ENCODE data around the gene GDE1. TPM values are rescaled to one million over a fixed set of nuclear protein-coding genes. Genes with fewer than 3 reads are reported as not detected.
"Not testable (repeated sequence)": the region's sequence is repeated elsewhere in the genome, so short reads cannot be mapped to it uniquely, and the experiment has no call there.

GDE1 gene
- total RNA-seq, 3 donors from 2014 or later, result 49.2 to 70.4 (median 56.7) TPM

GRCh38 chr16:19549673-19550072 is 27.8 kb upstream of the GDE1 start:
- H3K4me3 ChIP-seq, result no peak overlapping the region
- H3K9me3 ChIP-seq, result no peaks in the 10 kb centered on the region
- H3K36me3 ChIP-seq, result peaks cover 8% of the 10 kb centered on the region
- TF ChIP-seq POLR2A (IDR thresholded peaks at IDR 0.05) (no peak), POLR2AphosphoS5 (IDR thresholded peaks at IDR 0.05) (no peak), CTCF (IDR thresholded peaks at IDR 0.05) (no peak)
- intact Hi-C loops (cut with DNase I; ENCODE audit: low total_unique reads), result no loop called here
- H3K4me1 ChIP-seq, result no peaks in the 10 kb centered on the region
- DNase-seq (ENCODE audit: low spot score in 2 of 2), result no peak
- H3K27ac ChIP-seq, result no peak overlapping the region
- no peaks in the 10 kb centered on the region for H3K27me3 ChIP-seq

DNA sequence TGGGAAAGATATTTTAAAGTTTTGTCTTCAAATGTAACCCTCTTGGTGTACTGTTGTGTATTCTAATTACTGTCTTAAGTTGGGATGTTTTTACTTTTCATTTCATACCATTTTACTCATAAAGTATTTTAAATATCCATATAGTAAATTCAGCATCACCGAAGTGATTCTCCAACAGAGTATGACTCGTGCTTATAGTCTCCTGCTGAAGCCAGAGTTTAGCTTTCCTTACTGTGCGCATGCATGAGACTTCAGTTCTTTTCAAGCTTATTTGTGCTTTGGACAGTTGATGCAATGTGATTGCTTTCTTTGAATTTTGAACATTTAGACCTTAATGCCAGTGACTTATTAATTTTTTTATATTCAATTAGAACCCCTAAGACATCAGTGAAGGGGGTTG is 26.2 kb upstream of the GDE1 start:
- no peak for TF ChIP-seq POLR2A (IDR thresholded peaks at IDR 0.05)
- no peak for TF ChIP-seq POLR2AphosphoS5 (IDR thresholded peaks at IDR 0.05)
- TF ChIP-seq CTCF (IDR thresholded peaks at IDR 0.05), result no peak
- Histone ChIP-seq H3K4me3 (no peak overlapping the region), H3K27me3 (no peaks in the 10 kb centered on the region), H3K36me3 (peaks cover 8% of the 10 kb centered on the region), H3K9me3 (no peaks in the 10 kb centered on the region), H3K4me1 (no peaks in the 10 kb centered on the region), H3K27ac (no peak overlapping the region)
- no peak for DNase-seq (ENCODE audit: low spot score in 2 of 2)
- intact Hi-C loops (cut with DNase I; ENCODE audit: low total_unique reads), result no loop called here

- H3K27ac ChIP-seq; DNase-seq (ENCODE audit: low spot score in 2 of 2); H3K4me3 ChIP-seq; H3K27me3 ChIP-seq; H3K36me3 ChIP-seq; H3K4me1 ChIP-seq; H3K9me3 ChIP-seq; intact Hi-C loops (cut with DNase I; ENCODE audit: low total_unique reads): not testable (repeated sequence)
Observed at GRCh38 chr16:19543278-19543996, 21.5 kb upstream of the GDE1 start.

GRCh38 chr16:19542138-19542821 is 20.4 kb upstream of the GDE1 start:
- Histone ChIP-seq H3K36me3 (peaks cover 8% of the 10 kb centered on the region), H3K9me3 (no peaks in the 10 kb centered on the region), H3K27me3 (no peaks in the 10 kb centered on the region), H3K4me1 (no peaks in the 10 kb centered on the region), H3K4me3 (no peak overlapping the region), H3K27ac (no peak overlapping the region)
- DNase-seq (ENCODE audit: low spot score in 2 of 2), result no peak
- intact Hi-C loops (cut with DNase I; ENCODE audit: low total_unique reads), result no loop called here
- TF ChIP-seq CTCF (IDR thresholded peaks at IDR 0.05) (no peak), POLR2AphosphoS5 (IDR thresholded peaks at IDR 0.05) (no peak), POLR2A (IDR thresholded peaks at IDR 0.05) (no peak)

DNA sequence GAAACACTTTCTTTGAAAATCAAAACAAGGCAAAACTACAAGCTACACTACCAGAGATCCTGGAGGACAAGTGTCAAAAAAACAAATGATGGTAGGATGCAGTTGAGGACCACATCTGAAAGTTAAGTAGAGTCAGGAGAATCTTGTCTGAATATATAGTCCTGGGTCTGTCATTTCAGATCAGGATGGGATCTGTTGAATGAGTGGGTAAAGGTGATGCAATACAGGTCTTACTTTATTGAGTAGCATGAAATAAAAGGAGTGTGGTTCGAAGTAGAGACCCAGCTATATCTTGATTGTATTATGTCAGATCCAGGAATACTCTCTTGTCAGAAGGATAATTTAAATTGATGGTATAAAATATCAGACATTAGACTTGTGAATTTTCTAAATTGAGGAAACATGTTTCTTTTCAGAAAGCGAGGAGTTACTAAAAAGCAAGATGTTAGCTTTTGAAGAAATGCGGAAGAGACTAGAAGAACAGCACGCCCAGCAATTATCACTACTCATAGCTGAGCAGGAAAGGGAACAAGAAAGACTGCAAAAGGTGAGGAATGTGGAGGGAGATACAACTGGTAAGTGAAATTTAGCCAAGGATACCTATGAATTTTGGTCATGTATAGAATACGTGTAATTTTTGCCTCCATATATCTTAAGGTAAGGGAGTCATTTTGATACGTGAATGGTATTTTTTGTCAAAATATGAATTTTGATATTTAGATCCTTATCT is 18.5 kb upstream of the GDE1 start:
- Histone ChIP-seq H3K27ac (no peak overlapping the region), H3K4me1 (no peaks in the 10 kb centered on the region), H3K36me3 (no peaks in the 10 kb centered on the region), H3K9me3 (no peaks in the 10 kb centered on the region), H3K4me3 (no peak overlapping the region), H3K27me3 (no peaks in the 10 kb centered on the region)
- DNase-seq (ENCODE audit: low spot score in 2 of 2), result no peak
- TF ChIP-seq POLR2A (IDR thresholded peaks at IDR 0.05) (no peak), CTCF (IDR thresholded peaks at IDR 0.05) (no peak)
- intact Hi-C loops (cut with DNase I; ENCODE audit: low total_unique reads), result no loop called here

Measured in breast epithelium (tissue), 4 donors.